Left ventricle myocardium superior (tissue), 1 donor: ENCODE data around the gene PI4KA. TPM values are rescaled to one million over a fixed set of nuclear protein-coding genes. Genes with fewer than 3 reads are reported as not detected.
"Not testable (repeated sequence)": the region's sequence is repeated elsewhere in the genome, so short reads cannot be mapped to it uniquely, and the experiment has no call there.

Experiments
- ATAC-seq: fragments of 200-7000 bp; cut with Tn5 transposase; one replicate; pipeline ENCODE4 v1.9.1; 2020; ENCODE audit warnings: mild to moderate bottlenecking, moderate library complexity
- DNase-seq: peaks from one replicate; pipeline ENCODE4 v3.0.0-alpha.2; 2020
- intact Hi-C: fragments of 100-400 bp; cut with micrococcal nuclease; formaldehyde crosslinking; loops from one replicate; pipeline ENCODE4 v1.11.0; 2022
- total RNA-seq: library from RNA; stranded (reverse); fragmentation: NEBNext Ultra II Directional; extraction: Animal tissue kit (Norgen Biotek cat#: 25700); gene quantifications from one replicate; pipeline ENCODE4 v1.2.1, GENCODE V29; 2021
- donor health status: DM: no; HTN: yes; CAD: no; lungs with severe emphysema.

PI4KA gene
- total RNA-seq, 1 donor from 2014 or later, result 46.2 TPM

DNA sequence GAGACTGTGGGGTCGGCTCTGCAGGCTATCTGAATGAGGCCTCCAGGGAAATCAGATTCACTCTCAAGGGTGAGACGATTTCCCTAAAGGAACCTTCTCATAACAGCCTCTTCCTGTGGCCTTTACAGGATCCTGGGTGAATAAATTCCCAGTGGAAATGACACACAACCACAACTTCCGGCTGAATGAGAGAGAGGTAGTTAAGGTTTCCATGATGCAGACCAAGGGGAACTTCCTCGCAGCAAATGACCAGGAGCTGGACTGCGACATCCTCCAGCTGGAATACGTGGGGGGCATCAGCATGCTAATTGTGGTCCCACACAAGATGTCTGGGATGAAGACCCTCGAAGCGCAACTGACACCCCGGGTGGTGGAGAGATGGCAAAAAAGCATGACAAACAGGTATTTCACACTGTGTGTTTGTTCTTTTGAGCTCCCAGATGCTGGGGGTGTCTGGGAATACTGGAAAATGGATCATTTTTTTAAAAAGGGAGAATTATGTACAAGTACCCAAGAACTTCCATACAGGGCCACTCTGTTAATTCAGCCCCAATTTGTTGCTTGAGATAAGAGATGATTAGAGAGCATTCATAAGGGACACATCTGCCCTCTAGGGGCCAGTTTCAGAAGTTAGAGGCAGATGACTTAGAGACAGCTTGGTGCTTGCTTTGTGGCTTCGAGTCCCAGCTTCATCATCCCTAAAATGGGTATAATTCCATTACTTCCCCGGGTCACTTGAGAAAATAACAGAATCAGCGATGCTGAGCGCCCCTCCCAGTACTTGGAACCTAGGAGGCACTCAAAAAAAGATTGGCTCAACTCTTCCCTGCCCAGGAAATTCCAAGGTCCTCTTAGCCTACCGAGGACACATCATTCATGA lies 74.5 kb downstream of the PI4KA start:
- ATAC-seq (peak; percentile 33), DNase-seq (no peak)
- intact Hi-C loops, result loop anchor here (10.0 kb wide), 1 partner anchor 1111 kb away; no protein-coding TSS in a partner anchor

DNA sequence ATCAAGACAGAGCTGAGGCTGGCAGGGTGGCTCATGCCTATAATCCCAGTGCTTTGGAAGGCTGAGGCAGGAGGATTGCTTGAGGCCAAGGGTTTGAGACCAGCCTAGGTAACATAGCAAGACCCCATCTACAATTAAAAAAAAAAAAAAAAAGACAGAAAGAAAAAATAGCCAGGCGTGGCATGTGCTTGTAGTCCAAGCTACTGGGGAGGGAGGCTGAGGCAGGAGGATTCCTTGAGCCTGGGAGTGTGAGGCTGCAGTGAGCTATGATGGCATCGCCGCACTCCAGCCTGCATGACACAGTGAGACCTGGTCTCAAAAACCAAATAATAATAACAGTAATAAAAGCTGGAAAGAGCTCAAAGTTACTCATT lies 75.3 kb downstream of the PI4KA start:
- intact Hi-C loops, result loop anchor here (10.0 kb wide), 1 partner anchor 1112 kb away; no protein-coding TSS in a partner anchor
- no peak for ATAC-seq
- no peak for DNase-seq

DNA sequence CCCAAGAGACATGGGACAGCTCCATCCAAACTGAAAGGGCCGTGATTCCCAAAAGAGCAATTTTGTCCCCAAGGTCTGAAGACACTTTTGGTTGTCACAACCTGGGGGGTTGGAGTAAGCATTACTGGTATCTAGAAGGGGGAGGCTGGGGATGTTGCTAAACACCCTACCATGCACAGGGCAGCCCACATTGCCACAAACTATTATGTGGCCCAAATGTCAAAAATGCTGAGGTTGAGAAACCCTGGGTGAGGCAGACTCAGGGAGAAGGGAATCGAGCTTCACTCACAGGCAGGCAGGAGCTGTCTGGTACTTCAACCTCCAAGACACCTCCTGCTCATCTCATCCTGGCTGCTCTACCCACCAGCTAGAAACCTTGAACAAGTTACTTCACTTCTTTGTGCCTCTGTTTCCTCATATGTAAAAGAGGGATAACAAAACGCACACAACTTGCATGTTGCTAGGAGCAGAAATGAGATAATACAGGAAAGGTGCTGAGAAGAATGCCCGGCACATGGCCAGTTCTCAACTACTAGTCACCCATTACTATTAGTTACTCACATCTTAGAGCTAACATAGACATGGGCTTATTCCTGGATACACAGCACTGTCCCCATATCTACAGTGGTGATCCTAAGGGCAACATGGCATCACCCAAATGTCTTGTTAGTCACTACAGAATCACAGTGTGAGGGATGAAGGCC lies 75.9 kb downstream of the PI4KA start:
- intact Hi-C loops, result loop anchor here (10.0 kb wide), 1 partner anchor 1112 kb away; no protein-coding TSS in a partner anchor
- ATAC-seq, result no peak

DNA sequence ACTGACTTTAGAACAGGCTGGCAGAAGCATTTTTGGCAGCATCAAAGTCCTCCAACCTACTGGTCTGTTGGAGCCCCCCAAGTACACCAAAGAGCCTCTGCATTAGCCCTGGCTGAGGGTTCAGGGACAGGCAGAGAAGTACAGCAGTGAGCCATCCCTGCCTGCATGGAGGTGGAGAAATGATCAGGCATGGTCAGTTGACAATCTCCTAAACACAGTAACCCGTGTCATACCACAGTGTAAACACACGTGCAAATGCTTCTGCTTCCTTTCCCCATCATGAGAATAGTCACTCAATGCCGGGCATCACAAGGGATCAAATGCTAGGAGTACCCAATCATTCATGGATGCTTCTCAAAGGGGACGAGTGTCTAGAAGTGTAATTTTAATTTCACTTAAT lies 76.5 kb downstream of the PI4KA start:
- ATAC-seq (no peak), DNase-seq (no peak)
- intact Hi-C loops, result loop anchor here (10.0 kb wide), 1 partner anchor 1113 kb away; no protein-coding TSS in a partner anchor

More for the DNA sequence above, 75.9 kb downstream of the PI4KA start:
- no peak for DNase-seq

DNA sequence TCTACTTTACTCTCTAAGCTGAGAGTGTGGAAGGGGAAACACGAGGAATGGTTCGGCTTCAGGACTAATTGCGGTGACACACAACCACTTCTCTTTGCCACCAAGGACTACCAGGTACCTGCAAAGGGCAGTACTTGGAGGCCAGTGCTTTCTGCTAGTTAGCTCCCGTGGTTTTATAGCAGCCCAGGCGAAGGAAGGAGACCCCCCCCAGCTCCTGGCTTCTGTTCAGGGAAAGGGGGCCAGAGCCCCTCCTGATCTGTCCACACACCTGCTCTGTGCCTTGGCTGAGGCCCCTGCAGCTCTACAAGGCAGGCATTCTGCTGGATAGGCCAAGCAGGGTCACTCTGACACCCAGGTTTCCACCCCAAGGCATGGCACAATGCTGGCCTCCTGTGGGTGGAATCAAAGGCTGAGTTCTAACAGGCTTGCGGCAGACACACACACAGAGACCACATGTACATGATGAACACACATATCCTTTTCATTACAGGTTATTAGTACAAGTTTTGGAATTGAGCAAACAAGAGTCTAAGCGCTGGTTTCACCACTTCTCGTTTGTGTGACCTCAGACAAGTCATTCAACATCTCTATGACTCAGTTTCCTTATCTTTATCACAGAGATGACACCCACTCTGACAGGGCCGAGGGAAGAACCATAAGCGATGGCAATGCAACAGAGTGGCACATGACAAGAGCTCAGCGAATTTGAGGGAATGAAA lies 77.2 kb downstream of the PI4KA start:
- intact Hi-C loops, result loop anchor here (10.0 kb wide), 1 partner anchor 1113 kb away; no protein-coding TSS in a partner anchor
- no peak for DNase-seq
- ATAC-seq, result no peak

DNA sequence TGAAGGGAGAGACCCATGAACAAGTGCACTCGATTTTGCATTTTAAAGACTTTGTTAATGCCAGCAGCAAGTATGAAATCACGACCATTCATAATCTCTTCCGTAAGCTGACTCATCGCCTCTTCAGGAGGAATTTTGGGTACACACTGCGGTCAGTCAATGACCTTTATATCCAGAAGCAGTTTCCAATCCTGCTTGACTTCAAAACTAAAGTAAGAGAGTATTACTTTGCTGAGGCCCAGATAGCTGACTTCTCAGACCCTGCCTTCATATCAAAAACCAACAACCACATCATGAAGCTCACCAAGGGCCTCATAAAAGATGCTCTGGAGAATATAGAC lies 78.8 kb downstream of the PI4KA start:
- intact Hi-C loops, result loop anchor here (10.0 kb wide), 1 partner anchor 1115 kb away; no protein-coding TSS in a partner anchor
- ATAC-seq (no peak), DNase-seq (no peak)

DNA sequence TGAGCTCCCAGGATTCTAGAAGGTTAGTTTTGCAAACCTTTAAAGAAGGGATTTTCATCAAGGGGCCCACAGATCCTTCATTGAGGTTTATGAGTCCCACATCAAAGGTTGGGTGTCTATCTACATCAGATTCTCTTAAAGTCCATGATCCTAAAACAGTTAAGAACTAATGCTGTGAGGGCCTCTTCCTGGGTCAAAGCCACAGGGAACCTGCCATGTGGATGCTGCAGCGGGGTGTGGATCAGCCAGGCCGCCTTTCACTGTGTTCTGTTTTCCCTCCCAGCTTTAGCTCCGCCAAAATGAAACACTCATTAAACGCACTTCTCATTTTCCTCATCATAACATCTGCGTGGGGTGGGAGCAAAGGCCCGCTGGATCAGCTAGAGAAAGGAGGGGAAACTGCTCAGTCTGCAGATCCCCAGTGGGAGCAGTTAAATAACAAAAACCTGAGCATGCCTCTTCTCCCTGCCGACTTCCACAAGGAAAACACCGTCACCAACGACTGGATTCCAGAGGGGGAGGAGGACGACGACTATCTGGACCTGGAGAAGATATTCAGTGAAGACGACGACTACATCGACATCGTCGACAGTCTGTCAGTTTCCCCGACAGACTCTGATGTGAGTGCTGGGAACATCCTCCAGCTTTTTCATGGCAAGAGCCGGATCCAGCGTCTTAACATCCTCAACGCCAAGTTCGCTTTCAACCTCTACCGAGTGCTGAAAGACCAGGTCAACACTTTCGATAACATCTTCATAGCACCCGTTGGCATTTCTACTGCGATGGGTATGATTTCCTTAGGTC lies 79.4 kb downstream of the PI4KA start:
- intact Hi-C loops, result no loop called here
- DNase-seq (no peak), ATAC-seq (no peak)

DNA sequence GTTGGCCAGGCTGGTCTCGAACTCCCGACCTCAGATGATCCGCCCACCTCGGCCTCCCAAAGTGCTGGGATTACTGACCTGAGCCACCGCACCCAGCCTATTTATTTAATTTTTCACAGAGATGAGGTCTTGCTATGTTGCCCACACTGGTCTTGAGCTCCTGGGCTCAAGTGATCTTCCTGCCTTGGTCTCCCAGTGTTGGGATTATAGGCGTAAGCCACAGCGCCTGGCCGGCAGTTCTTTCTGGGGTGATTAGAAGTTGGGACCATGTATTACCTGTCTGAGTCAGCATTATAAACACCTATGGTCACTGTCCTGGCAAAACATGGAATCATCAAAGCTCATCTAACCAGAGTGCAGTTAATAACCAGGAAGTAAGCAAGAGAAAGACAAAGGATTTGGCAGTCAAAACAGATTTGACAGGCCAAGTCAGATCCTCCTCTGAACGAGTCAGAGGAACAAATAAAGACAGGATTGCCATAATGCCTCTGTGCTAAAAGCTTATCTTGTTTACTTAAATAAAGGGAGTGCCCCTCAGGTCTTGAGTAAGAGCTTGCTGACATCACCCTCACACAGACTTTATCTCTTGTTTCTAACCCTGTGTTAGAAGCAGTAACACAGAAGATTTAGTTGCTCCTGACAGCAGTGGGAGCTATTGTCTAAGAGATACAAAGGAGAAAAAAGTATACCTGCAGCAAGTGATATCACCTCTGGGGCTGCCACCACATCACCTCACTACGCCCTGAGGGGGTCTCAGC lies 81.0 kb downstream of the PI4KA start:
- peak; percentile 78 for ATAC-seq
- intact Hi-C loops, result no loop called here
- DNase-seq, result no peak

DNA sequence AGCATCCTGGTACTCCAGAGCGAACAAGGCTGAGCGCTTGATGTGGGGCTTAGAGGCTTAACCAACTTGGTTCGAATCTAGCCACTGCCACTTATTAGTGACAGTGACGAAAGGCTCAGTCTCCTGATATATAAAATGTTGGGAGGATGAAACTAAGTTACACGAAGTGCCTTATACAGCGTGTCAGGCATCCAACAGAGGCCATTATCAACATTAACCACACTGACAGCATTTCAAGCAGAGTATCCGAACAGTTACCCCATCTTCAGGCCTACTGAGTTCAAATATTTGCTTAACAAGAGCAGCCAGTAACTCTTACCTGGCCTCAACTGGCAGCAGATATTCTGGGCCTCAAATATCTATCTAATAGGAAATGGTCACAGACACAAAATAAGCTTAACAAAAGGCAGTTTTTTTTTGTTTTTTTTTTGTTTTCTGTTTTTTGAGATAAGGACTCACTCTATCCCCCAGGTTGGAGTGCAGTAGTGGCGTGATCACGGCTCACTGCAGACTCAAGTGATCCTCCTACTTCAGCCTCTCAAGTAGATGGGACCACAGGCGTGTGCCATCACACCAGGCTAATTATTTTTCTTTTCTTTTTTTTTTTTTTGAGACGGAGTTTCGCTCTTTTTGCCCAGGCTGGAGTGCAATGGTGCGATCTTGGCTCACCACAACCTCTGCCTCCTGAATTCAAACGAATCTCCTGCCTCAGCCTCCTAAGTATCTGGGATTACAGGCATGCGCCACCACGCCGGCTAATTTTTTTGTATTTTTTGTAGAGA lies 81.8 kb downstream of the PI4KA start:
- intact Hi-C loops, result no loop called here
- ATAC-seq (no peak), DNase-seq (no peak)

DNA sequence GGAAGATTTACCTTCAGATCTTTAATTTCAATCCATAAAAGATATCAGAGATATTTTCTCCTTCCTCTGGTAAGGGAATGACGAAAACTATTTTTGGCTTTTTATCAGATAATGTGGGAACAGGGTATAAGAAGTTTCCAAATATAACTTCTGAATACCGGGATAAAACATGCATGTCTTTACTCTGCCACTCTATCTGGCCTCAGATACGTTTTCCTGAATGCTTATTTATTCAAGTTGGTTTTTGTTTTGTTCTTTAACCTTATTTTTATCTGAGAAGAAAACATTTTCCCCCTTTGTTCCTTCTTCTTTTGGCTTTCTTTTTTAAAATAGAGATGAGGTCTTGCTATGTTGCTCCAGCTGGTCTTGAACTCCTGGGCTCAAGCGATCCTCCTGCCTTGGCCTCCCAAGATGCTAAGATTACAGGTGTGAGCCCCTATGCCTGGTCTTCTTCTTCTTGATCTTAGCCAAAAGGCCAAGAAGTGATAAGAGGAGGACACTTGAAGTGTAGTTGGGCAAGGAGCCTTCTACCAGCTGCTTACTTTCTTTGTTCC lies 83.2 kb downstream of the PI4KA start:
- DNase-seq, result no peak
- ATAC-seq, result no peak
- intact Hi-C loops, result no loop called here

DNA sequence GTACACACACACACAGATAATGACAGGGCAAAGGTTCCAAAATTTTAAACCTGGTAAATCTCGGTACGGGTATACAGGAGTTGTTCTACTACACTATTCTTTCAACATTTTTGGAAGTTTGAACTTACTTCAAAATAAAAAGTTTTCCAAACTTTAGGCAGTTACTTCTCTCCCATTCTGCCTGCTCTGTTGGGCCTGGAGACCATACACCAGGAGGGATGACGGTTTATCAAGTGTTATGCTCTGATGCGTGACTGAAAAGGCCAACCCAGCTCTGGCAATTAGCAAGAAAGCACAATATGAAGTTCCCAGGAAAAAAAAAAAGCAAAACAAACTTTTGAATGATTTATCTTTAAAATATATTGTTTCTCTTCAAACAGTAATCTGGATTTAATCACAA lies 83.7 kb downstream of the PI4KA start:
- intact Hi-C loops, result no loop called here
- no peak for ATAC-seq

DNA sequence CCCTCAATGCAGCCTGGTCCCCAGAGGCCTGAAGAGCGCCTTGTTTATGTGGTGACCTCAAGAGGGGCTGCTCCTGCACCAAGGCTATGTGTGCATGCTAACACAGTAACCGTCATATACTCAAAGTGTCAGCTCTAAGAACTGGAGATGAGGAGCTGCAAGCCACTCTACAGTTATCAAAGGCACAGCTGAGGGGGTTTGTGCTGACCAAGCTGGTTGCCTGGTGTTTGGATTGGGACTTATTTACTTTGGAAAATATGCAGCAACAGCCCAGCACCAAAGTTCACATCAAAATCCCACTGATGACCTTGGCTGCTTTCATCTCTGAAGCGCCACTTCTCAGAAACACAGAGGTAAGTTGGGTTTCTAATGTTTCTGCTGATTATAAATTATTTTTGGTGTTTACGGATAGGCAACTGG lies 84.8 kb downstream of the PI4KA start, which contains the start of gene SERPIND1:
Gene SERPIND1 (plus strand): TSS at position 321 of the 420 bp plus-strand sequence. CDS start 5,200 bp downstream, outside the sequence.
- intact Hi-C loops, result no loop called here
- no peak for ATAC-seq

More for the DNA sequence above, 83.7 kb downstream of the PI4KA start:
- no peak for DNase-seq

DNA sequence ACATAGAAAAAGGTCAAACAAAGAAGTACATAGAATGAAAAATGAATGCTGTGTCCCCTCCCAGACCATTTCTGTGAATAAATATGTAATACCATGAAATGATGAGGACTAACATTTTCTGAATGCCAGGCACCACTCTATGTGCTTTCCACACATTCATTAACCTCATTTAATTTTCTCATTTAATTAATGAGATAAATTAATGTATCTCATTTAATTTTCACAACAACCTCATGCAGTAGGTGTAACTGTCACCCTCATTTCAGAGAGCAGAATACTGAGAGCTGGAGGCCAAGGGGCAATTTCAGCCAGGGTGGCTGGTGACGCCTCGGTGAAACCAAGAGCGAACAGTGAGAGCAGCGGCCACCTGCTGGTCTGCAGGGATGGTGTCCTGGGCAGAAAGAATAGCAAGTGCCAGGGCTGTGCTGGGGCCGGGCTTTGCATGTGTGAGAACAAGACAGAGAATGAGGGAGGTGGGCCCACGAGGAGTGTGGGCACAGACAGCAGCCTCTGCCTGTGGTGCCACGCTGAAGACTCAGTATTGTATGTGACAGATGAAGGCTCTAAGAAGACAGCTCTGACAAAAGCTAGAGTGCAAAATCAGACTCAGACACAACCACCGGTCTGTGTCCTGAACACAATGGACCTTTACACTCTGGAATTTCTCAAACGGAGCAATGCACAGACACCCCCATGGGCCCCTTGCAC lies 86.5 kb downstream of the PI4KA start:
- intact Hi-C loops, result no loop called here
- ATAC-seq (no peak), DNase-seq (no peak)

More for the DNA sequence above, 84.8 kb downstream of the PI4KA start, which contains the start of gene SERPIND1:
- DNase-seq, result no peak

DNA sequence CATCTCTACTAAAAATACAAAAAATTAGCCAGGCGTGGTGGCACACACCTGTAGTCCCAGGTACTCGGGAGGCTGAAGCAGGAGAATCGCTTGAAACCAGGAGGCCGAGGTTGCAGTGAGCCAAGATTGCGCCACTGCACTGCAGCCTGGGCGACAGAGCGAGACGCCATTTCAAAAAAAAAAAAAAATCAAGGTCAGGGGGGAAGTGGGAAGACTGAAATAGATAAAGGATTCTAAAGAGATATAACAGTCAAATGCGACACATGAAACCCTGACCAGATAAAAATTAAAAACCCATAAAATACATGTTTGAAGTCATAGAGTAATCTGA lies 89.2 kb downstream of the PI4KA start:
- ATAC-seq, intact Hi-C loops, DNase-seq: not testable (repeated sequence)

DNA sequence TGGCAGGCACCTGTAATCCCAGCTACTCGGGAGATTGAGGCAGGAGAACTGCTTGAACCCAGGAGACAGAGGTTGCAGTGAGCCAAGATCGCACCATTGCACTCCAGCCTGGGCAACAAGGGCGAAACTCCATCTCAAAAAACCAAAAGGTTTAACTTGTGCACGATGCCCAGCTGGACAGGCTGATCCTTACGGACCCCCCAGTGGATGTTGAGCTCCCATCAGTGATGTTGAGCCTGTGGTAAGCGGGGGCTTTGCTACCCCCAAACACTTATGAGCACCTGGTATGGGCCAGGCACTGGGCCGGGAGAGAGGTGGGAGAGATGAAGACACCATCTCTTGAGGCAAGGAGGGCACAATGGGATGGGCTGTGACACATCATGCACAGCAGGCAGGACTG lies 92.1 kb downstream of the PI4KA start:
- intact Hi-C loops, result no loop called here
- no peak for ATAC-seq

DNA sequence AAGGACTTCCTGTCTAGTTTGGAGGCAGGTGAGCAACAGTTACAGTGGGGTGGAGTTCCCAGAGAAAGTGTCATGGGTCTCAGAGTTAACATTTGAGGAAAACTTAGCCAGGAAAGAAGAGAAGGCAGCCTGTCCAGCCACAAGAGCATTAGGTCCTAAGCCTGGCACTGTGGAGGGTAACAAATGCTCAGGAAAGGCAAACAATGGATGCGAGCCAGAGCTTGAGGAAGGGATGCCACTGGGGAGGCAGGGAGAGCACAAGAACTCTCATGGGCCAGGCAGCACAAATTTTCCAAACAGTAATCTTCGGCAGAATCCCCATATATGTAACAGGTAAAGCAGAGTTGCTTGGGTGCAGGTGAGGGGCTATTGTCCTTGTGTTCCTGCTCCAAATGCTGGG lies 92.7 kb downstream of the PI4KA start:
- ATAC-seq, result no peak
- intact Hi-C loops, result no loop called here

More for the DNA sequence above, 92.1 kb downstream of the PI4KA start:
- no peak for DNase-seq

More for the DNA sequence above, 92.7 kb downstream of the PI4KA start:
- DNase-seq, result no peak
